Stimulated activated CD8-positive, alpha-beta memory T cell treated with anti-CD3 and anti-CD28 coated beads, Interleukin-7, amount 100 ng/mL, for 48 hours (primary cell): ENCODE data around the gene MYRF.

Source experiments
- DNase-seq, 2 donors: peaks; one replicate each; pipeline ENCODE4 v3.0.0-alpha.2; 2020; ENCODE audit warnings: low read depth in 1 of 2; ENCODE audit errors: extremely low read depth in 1 of 2

MYRF gene

DNA sequence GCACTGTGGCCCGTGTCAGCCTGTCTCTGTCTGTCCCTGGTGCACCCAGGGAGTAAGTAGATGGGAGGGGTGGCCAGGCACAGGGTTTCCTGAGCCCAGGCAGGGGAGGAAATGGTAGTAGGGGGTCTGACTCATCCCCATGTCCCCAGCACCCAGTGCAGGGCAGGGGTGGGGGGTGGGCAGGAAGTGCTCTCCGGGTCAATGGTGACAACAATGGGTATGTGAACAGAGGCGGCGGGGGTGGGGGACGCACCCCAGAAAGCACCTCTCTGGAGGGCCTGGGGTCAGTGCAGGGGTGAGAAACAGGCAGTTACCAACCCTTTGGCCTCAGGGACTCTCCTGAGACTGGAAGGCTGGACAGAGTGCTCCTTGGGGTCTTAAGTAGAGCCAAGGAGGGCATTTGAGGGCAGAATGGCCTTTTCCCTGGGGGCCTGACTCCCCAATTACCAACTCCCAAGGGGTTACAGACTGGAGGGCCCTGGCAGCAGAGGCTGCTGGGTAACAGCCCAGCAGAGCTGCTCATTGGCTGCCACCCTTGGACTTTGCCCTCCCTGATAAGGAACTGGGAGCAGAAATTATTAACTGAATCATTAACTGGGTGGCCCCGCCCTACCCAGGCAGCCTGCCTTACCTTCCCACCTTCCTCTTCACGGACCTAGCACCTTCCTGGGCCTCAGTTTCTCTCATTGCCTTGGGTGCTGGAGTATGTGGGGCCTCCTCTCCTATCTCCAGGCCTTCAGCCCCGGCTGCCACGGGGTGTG, 4.2 kb downstream of the MYRF start:
- DNase-seq, result no peak

DNA sequence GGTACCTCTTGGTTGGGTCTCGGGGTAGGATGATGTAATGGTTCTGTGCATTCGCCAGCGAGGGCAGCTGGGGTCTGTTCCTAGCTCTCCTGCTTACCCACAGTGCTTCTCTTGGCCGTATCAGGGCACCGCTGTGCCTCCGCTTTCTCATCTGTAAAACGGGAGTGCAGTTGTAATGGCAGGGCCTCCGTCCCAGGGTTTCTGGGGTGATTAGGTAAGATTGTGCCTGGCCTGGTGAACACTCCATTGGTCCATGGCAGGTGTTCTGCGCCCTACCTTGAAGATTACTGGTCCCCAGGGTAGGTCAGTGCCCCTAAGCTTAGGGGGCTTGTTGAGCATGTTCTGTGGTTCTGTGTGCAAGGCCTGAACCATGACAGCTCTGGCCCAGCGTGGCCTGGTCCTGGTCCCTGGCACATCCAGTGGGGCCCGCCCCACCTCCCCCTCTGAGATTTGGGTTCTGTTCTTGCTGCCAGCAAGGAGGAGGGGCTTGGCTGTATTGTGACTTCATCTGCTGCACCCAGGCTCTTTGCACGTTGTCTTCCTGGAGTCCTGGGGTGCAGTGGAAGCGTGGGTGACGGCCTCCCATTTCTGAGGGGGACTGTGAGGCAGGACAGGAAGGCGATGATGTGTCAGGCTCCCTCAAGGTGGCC, 4.9 kb downstream of the MYRF start:
- no peak for DNase-seq

DNA sequence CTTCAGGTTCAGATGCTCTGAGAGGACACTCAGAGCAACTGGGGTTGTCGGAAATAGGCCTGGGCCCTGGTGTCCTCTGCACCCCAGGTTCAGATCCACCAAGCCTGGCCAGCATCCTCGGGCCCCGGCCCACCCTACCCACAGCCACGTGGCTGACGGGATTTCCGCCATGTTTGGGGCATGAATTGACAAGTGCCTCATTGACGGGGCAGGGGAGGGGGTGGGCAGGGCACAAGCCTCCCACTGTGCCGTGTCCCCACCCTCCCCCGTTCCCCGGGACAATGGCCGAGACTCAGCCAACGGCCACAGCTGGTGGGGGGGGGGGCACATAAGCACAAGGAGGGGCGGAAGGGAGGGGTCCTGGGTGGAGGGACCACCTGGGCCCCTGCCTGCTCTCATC, 8.5 kb downstream of the MYRF start:
- no peak for DNase-seq

DNA sequence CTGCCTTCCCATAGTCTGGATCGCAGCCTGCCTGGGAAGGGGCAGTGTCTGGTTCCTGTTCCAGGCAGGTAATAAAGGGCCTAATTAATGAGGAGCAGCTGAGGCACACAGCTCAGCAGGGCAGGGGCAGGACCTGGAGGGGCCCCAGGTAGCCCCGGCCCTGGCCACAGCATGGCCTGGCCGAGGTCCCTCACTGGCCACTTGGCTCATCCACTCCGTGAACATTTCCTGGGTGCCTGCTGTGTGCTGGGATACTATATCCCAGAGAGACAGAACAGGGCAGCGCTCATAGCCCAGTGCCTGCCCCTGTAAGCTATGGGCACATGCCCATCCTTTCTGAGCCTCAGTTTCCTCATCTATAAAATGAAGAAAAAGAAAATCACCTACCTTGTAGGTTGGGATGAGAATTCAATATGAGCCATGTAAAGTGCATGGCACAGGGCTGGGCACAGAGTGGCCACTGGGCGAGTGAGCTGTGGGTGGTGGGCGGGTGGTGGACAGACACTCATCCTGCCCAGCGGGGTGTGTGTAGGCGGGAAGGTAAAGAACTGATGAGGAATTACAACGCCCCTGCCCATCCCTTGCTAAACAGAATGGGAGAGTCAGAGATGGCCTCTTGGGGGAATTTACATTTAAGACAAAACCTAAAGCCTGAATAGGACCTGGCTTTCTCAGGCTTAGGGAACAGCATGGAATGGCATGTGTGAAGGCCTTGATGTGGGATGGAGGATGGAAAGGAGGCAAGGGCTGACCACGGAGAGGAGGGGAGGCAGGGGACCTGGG, 9.2 kb downstream of the MYRF start:
- no peak for DNase-seq

DNA sequence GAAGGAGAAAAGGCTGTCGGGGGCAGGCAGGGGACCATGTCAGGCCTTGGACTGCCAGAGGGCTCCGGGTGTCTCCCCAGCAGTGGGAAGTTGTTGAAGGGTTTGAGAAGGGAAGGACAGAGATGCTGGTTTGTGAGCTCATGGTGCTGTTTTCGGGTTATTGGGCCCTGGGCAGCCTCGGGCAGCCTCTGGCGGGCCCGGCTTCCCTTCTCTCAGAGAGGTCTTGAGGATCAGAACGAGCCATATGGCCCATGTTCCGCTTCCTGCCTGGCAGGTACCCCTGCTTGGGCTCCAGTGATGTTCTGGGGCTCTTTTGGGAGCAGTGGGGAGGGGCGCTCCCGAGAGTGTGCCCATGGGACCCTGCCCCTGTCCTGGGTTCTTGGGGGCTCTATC, 9.8 kb downstream of the MYRF start:
- DNase-seq, result no peak

DNA sequence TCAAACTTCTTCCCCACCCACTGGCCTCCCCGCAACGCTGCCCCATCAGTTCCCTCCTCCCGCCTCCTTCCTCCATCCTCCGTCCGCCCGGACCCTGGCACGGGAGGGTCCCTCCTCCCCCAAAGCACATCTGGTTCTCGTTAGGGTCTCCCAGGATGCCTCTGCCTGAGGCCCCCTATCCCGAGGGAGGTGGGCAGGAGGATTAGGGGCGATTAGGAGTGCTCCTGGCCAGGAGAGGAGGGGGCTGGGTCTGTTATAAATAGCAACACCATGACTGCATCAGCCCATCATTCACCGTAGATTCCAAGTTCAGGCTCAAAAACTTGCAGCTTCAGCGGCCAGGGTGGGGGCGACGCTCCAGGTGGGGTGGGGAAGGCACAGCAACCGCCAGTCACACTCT, 10.4 kb downstream of the MYRF start:
- DNase-seq, result no peak

DNA sequence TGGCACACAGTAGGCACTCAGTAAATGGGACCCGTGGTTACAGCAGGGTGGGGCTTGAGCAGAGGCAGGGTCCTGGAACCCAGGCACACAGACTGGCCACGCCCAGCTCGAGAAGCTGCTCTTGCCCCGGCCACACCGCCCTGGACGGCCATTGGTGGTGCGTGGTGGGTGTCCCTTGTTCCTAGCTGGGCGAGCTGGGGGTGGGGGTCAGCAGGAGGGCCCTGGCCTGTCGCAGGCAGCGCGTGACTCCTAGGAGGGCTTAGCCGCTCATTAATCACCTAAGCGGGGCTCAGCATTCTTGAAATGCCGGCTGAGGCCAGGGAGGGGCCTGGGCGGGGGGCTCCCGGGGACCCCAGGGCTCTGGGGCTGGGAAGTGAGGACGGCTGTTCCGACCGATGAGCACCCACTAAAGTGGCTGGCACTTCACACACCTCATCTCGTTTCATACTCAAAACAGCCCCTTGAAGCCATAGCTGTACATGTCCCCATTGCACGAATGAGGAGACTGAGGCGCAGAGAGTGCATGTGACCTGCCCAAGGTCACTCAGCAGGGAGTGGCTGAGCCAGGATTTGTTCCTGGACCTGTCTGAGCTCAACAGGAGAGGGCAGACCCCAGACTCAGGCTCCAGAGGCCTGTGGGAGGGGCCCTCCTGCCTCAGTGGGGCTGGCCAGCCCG, 11.6 kb downstream of the MYRF start:
- DNase-seq, result no peak

DNA sequence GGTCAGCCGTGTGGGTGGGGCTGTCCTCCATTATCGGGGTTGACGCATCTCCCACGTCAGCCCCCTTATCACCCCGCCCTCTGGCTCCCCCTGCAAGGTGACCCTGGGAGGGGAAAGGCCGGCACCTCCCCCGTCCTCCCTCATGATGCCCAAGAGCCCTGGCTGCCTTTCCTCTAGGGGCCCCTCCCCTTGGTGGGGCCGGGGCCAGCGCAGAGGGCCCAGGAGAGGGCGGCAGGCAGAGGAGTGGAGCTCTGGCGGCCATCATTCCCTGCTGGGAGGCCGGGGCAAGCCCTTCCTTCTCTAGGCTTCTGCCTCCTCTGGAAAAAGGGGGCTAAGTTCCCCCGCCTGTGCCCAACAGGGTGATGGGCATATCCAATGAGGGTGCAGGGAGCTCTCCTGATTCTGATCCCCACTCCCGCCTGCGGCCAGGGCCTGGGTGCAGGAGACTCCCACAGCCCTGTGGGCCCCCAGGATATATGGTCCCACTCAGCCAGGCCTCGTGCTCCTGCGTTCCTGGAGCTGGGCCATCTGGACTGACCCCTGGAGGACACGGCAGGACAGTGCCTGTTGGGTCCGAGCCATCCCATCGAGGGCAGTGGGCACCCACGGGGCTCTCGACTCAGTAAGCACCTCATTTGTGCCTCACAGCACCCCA, 12.3 kb downstream of the MYRF start:
- DNase-seq, result no peak

DNA sequence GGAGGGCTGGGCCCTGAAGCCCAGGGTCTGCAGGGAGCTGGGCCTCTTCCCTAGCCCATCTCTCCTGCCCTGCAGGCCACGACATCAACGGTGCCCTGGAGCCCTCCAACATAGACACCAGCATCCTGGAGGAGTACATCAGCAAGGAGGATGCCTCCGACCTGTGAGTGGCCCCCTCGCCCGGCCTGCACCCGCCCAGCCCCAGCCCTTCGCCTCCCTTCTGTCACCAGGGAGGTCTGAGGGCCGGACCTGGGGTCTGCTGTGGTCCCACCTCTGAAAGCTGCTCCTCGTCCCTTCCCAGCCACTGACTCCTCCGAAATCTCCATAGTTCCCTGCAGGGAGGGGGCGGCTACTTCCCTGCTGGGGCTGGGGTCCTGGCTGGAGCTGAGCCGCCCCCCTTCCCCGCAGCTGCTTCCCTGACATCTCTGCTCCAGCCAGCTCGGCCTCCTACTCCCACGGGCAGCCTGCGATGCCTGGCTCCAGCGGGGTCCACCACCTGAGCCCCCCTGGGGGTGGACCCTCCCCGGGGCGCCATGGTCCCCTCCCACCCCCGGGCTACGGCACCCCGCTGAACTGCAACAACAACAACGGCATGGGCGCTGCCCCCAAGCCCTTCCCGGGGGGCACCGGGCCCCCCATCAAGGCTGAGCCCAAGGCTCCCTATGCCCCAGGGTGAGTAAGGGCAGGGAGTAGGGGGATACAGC, 13.3 kb downstream of the MYRF start:
- DNase-seq, result no peak

DNA sequence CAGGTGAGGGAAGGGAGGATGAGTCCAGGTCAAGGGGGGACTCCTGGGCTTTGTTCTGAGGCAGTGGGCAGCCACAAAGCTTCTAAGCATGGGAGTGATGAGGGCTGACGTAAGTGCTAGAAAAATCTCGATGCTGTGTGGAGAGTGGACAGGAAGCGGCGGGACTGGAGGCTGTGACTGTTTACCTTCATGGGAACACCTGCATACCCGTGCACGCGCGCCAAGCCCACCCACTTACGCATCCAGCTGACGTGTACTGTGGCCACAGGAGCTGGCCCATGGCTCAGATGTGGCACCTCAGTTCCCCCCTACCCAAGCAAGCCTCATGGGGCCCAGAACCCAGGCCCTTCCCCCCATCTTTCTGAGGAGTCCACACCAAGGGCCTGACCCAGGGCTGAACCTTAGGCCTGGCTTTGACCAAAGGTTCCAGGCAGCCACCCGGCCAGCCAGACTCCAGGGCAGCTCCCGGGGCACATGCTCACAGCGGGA, 14.0 kb downstream of the MYRF start:
- no peak for DNase-seq

DNA sequence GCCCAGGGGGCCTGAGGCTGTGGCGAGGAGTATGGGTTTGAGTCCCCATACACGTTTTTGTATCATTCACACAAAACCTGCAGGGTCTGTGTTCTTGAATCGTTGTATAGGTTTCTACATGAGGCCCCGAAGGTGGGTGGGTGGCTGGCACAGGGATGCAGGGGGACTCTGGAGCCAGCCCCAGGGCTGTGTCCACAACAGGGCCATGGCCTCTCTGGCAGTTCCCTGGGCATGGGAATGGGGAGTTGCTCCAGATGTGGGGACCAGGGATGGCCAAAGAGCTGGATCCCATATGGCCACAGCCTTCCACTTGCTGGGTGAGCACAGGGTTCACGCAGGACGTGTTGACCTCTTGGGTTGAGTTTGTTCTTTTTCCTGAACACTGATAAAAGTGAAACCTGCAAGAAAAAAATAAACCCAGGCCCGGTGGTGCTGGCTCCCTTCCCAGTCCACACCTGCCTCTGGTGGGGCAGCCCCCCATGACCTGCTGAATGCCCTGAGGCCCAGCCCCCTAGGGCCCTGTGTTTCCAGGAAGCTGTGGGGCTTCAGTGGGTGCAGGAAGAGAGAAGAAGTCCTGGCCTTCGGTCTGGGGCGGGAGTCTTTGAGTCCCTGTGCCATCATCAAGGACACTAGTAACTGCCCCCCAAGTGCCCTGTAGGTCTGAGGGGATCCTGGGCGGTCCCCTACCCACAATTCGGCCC, 16.1 kb downstream of the MYRF start:
- no peak for DNase-seq

DNA sequence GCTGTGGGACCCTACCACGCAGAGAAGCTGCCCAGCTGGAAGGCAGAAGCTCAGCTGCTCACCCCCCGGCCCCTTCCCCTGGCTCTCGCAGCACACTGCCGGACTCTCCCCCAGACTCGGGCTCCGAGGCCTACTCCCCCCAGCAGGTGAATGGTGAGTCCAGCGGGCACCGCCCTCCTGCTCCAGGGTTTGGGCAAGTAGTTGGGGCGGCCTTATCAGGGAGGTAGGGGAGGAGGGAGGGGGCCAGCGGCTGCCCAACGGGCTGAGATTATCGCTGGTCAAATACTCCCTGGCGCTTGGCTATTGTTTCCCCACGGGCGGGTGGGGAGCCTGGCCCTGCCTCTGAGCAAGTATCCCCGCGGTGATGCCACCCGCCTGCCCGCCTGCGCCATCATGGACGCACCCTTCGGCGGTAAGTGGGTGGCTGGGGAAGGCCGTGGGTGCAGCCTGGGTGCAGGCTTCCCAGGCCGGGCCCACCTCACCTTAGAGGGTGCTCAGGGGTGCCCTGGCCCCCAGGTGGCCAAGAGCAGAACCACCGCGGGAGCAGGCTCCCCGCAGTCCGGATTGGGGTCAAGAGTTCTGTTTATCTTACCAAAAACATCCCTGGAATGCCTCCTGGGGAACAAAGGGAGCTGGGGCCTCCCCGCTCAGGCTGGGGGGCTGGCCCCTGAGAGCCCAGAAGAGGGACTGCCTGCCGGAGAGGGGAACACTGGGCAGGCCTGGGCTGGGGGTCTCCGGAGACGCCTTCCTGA, 16.9 kb downstream of the MYRF start:
- no peak for DNase-seq

DNA sequence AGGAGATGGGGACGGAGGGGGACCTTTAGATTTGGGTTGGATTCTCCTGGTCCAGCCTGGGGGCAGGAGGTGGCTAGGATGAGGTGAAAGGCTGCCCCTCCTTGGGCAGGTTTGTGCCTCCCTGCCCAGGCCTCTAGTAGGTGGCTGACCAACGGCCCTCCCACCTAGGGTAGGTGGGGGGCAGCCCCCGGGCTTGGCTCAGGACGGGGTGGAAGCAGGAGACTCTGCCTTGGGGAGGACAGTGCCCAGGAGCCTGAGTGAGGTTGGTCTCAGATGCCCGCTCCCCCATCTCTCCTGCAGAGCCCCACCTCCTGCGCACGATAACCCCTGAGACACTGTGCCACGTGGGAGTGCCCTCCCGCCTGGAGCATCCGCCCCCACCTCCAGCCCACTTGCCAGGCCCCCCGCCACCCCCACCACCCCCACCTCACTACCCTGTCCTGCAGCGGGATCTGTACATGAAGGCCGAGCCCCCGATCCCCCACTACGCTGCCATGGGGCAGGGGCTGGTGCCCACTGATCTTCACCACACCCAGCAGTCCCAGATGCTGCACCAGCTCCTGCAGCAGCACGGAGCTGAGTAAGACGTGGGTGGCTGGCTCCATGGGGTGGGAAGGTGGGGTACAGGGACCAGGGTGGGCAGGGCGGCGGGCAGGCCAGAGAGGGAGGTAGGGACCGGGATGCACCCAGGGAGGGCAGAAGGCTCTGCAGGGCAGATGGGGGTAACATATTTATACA, 17.7 kb downstream of the MYRF start:
- DNase-seq, result no peak

DNA sequence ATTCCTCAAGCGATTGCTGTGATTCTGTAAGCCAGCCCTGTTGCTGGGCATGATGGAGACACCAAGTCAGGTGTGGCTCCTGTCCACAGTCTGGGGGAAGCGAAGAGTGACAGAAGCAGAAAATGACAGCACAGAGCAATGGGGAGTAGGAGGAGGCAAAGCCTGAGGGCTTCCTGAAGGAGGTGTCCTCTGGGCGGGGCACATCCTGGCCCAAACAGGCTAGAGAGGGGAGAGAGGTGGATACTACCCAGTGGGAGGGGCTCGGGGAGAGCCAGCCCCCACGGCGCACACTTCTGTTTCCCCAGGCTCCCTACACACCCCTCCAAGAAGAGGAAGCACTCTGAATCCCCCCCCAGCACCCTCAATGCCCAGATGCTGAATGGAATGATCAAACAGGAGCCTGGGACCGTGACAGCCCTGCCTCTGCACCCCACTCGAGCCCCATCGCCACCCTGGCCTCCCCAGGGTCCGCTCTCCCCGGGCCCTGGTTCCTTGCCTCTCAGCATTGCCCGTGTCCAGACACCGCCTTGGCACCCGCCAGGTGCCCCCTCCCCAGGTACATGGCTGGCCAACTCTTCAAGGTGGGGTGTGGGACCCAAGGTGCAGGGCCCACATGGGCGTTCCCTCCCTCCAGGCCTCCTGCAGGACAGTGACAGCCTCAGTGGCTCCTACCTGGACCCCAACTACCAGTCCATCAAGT, 18.9 kb downstream of the MYRF start:
- DNase-seq, result no peak

DNA sequence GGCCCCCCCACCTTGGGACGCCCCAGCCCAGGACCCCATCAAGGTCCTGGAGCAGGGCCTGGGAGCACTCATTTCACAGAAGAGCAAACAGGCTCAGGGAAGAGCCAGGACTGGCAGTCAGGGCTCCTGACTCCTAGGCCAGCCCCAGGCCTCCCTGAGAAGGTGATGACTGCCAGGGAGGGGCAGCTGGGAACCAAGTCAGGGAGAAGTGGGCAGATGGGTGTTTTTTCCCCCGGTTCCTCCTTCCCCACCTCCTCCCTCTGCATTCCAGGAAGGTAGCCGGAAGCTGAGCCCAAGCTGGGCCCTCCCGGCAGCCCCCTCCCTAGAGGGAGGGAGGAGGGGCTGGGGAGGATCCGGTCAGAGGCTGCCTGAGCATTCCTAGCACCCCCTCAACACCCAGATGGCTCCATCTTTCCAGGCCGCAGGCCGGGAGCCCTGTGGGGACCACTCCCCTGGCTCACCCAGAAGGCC, 19.6 kb downstream of the MYRF start:
- DNase-seq, result no peak

DNA sequence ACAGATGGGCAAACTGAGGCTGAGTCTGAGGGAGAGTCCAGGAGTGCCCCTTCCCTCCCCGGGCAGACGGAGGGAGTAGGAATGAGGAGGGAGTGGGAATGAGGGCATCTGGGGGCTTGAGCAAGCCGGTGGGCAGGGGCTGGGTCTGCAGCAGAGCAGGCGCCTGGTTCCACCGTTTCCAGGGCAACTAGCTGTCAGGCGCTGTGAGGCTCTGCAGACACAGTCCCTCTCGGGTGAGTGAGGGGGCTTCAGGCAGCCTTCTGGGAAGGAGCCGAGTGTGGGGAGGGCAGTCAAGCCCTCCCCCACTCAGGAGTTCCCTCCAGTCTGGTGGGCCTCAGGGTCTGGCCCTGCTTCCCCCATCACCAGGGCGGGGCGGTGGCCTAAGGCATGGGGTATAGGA, 20.9 kb downstream of the MYRF start:
- DNase-seq, result no peak

DNA sequence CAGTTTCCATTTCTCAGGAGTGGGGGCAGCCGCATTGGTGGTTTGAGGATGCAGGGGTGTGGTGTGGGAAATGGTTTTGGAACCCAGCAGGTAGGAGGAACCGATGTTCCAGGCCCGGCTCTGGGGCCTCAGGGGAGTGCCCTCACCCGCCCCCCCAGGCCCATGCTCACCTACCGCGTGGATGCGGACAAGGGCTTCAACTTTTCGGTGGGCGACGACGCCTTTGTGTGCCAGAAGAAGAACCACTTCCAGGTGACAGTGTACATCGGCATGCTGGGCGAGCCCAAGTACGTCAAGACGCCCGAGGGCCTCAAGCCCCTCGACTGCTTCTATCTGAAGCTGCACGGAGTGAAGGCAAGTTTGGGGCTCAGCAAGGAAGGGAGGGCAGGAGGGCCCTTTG, 21.4 kb downstream of the MYRF start:
- DNase-seq, result no peak
